Measurements from ENCODE around the gene KLF3.
A peak's percentile ranks its signal among the peaks of the same experiment; 100 is the strongest.

Gene KLF3

DNA sequence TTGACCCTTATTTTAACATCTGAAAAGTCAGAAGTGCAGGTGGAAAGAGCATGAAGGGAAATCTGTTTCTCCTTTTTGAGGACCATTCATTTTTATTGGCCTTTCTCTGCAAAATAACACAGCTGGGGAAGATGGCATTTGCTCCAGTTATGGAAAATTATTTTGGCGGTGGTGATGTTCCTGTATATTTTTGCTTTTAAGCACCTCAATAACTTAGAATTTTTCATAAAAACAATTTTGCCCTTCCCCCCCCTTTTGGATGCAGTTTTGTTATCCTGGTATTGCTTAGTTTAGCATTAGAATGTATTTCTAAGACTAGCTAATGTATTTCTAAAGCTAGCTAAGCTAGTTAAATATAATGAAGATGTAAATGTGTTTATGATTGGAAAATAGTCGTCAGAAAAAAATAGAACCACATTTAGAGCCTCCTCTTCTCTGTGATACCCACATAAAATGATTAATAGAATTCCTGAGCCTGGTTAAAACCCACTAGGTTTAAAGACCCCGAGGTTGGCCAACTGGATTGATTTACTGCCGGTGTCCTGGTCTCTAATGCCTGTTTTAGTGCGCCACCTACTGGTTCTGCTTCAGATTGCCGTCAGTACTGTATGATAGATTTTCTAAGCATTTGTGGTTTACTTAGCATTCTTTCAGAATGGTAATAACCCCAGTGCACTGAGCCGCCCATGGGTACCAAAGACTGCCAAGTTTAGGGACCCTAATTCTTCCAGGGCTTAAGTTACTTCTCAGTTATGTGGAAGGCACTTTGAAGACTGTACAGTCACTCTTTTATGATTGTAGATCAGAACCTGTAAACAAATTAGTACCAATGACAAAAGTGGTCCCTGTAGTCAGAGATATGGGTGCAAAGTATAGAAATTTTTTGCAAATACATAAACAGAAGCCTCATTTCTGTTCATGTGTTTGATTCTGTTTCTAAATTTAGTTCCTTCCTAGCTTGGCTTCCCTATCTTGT lies 11.4 kb downstream of the KLF3 start:
- DNase-seq, result peak; percentile 89

DNA sequence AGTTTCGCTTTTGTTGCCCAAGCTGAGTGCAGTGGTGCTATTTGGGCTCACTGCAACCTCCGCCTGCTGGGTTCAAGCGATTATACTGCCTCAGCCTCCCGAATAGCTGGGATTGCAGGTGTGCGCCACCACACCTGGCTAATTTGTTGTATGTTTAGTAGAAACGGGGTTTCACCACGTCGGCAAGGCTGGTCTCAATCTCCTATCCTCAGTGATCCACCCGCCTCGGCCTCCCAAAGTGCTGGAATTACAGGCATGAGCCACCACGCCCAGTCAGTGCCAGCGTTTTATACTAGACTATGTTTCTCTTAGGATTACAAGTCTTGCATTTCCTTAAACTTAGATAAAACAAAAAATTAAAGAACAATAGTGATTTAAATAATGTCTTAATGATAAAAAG lies 13.0 kb downstream of the KLF3 start:
- no peak for DNase-seq

- DNase-seq, result no peak
Measured at GRCh38 chr4:38677441-38677840, 13.4 kb downstream of the KLF3 start.

DNA sequence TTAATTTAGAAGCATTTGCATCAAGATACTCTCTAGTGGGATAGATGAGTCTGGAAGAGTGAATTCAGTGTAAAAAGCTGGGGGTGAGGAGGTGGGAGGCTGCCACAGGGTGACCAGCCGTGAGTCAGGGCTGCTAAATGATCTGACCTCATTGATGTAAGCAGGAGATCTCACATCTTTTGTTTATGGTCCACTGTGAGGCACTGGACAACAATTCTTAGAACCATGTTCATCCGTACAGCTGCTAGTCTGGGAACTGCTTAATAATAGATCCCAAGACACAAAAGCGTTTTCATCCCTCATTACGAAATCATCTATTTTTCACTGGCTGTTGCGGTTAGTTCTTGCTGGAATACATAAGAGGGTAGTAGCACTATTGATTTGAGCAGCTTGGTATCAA lies 14.1 kb downstream of the KLF3 start:
- DNase-seq, result no peak

- DNase-seq, result no peak
Measured at GRCh38 chr4:38679921-38680320, 15.9 kb downstream of the KLF3 start.

- no peak for DNase-seq
Measured at GRCh38 chr4:38681281-38681991, 17.4 kb downstream of the KLF3 start.

DNA sequence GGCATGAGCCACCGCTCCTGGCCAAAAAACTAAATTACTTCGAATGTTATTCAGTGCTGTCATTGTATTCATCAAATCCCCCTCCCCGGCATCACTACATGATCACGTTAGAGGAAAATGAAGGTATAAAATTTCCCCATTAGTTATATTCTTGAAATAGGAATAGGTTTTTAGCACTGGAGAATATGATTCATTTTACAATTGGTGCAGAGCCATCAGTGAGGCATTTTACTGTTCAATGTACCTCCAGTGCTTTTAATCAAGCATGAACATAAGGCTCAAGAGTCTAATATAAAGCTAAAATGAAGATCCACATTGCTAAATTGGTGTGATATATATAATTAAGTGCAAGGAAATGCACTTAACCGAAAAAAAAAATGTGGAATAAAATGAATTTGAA lies 18.3 kb downstream of the KLF3 start:
- DNase-seq, result no peak

- DNase-seq, result no peak
Measured at GRCh38 chr4:38683276-38683675, 19.3 kb downstream of the KLF3 start.

GRCh38 chr4:38684271-38684670 lies 20.3 kb downstream of the KLF3 start:
- DNase-seq, result no peak

GRCh38 chr4:38684951-38685844 lies 21.2 kb downstream of the KLF3 start:
- DNase-seq, result no peak

DNA sequence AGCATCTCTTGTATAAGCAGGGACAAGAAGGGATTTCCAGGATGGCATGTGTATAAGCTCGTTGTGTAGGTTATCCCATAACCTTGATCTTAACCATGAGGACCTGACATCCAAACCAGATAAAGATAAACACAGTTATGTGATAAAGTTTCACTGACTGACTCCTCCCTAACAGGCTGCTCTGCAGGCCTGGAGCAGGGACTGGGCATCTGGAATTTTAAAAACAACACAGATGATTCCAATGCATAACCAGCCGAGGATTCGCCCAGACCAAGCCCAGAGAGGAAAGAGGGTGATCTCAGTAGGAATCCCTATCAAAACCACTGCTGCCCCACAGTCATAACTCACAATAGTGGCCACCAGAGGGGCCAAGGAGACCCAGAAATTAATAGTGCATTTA lies 22.7 kb downstream of the KLF3 start:
- DNase-seq, result no peak

GRCh38 chr4:38687571-38688011 lies 23.6 kb downstream of the KLF3 start:
- DNase-seq, result peak; percentile 43

- no peak for DNase-seq
Measured at GRCh38 chr4:38688676-38689355, 24.8 kb downstream of the KLF3 start.

DNA sequence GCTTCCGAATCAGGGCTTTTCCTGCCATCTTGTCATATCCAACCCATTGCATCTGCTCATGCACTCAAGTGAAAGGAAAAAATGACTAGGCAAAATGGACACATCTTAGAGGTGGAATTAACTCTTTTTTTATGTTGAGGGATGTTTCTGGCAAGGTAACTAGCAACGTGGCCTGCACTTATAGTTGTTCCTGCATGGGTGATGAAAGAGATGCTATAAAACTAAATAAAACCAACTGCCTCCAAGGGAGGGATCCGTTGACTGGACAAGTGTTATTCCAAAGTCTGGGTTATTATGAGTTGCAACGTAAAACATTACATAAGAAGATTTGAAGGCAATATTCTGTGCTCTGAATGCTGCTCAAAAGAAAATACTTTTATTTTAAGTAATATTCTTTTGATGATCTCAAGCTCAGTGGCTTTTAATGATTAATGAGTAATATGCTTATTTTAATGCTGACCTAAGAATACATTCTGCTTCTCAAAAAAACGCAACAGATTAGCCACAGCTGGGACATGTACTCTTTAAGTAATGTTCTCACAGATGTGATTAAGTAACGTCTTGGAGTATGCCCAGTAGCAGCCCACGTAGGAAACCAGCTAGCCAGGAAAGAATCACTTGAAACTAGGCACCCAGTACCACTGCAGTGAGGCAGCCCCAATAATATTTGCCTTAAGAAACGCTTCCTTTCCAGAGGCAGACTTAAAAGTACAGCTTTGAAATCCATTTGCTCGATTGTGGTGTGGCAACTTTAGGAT lies 27.4 kb downstream of the KLF3 start:
- DNase-seq, result no peak

GRCh38 chr4:38692421-38692820 lies 28.4 kb downstream of the KLF3 start:
- no peak for DNase-seq

- DNase-seq, result no peak
Measured at GRCh38 chr4:38693569-38693968, 29.6 kb downstream of the KLF3 start.

DNA sequence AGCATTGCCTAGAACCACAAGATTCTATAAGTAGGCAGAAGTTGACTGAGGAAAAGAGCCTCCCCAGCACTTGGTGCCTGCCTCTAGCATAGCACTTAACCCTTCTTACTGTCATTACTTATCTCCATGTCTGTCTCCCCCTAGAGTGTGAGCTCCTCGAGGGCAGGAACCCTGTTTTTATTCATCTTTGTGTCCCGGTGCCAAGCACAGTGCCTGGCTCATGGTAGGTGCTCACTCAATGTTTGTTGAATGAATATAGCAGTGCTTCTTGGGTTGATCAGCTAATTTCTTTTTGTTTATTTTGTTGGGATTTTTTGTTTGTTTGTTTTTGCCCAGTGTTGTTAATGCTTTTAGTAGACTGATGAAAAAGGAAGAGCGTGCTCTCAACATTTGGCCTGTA lies 30.3 kb downstream of the KLF3 start:
- DNase-seq, result no peak

- no peak for DNase-seq
Measured at GRCh38 chr4:38695809-38696208, 31.8 kb downstream of the KLF3 start.

DNA sequence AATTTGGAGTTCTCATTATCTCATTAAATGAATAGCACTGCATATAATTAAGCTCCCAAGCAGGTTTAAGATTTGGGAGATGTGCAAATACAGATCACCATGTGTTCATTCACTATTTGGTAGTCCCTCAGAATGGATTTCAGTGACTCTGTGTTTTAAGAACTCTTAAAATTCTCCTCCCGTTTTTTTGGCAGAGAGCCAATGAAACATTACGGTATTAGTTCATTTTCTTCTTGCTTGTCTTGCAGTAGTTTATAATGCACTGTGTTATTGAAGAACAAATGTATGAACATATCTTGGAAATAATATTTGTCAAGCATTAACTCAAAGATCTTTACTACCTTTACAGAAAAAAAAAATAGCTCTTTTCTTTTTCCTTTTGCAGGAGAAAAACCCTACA lies 32.7 kb downstream of the KLF3 start:
- no peak for DNase-seq

GRCh38 chr4:38698176-38698575 lies 34.2 kb downstream of the KLF3 start:
- no peak for DNase-seq

DNA sequence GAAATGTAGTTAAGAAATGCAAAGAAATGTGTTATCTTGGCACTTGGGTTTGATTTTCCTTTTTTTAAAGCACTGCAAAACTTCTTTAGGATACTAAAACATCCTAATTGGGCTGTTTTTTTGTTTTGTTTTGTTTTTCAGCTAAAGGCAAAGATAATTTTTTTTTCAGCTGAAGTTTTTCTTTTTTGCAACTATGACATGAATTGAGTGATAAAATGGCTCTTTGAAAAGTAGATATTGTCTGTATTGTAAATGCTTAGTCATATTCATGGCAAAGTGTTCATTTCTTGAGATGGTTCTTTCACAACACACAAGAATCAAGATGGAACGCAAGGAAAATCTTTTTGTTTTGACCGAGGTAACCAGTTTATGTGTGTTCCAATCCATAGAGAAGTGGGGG lies 35.1 kb downstream of the KLF3 start:
- no peak for DNase-seq

DNA sequence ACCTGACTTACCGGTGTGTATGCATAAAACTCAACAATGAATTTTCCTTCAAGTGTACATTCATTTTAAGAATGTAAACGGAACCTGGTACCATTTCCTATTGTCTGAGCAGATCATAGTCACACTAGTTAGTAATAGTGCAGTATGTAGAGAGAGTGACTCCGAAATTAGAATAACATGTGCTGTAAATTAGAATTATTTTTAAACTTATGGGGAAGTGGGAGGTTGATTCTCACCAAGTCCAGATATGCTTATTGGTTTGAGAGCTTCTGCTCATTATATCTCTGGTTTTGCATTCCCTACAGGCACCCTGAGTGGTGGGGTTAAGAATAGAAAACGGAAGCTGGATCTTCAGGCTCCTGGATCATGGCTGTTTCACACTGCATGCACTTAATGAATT lies 39.6 kb downstream of the KLF3 start:
- no peak for DNase-seq

Measured in CD4-positive, alpha-beta T cell treated with Interleukin-17A for 4 hours (primary cell).